OCI-LY3 (cell line): ENCODE data around the gene DHX38.

Experiments
- H2AFZ ChIP-seq: fragments of 200-600, 300-600 bp; shearing (Covaris generic); 2 replicates; pipeline ENCODE4 v1.6.0; 2014; ENCODE audit warnings: antibody characterized with exemption, low read depth, low read length
- H3K27ac ChIP-seq: fragments of 200-600, 300-600 bp; sonication (generic); 2 replicates; pipeline ENCODE4 v1.5.1; 2014; ENCODE audit warnings: mild to moderate bottlenecking, low read length, moderate library complexity, mixed read lengths
- H3K27me3 ChIP-seq: fragments of 200-600, 300-600 bp; sonication (generic); 2 replicates; pipeline ENCODE4 v1.6.1; 2014; ENCODE audit warnings: low read depth, low read length, mixed read lengths
- H3K36me3 ChIP-seq: fragments of 200-600, 300-600 bp; sonication (generic); replicated peaks from 2 replicates; pipeline ENCODE3; 2014; ENCODE audit warnings: low read depth, low read length, mixed read lengths
- H3K4me1 ChIP-seq: fragments of 300-600, 200-600 bp; sonication (generic); 2 replicates; pipeline ENCODE4 v1.6.1; 2014; ENCODE audit warnings: low read length, mixed read lengths
- H3K4me2 ChIP-seq: fragments of 200-600, 300-600 bp; sonication (generic); 2 replicates; pipeline ENCODE4 v1.6.1; 2014; ENCODE audit warnings: low read length, mixed read lengths
- H3K4me3 ChIP-seq: fragments of 300-600, 200-600 bp; sonication (generic); 2 replicates; pipeline ENCODE4 v1.5.1; 2014; ENCODE audit warnings: antibody characterized with exemption, mild to moderate bottlenecking, low read length, moderate library complexity
- H3K79me2 ChIP-seq: fragments of 300-600, 200-600 bp; shearing (Covaris generic); 2 replicates; pipeline ENCODE4 v1.6.1; 2014; ENCODE audit warnings: mild to moderate bottlenecking, low read length, mixed read lengths
- H3K9ac ChIP-seq: fragments of 300-600, 200-600 bp; shearing (Covaris generic); 2 replicates; pipeline ENCODE4 v1.6.0; 2014; ENCODE audit warnings: mild to moderate bottlenecking, low read length, moderate library complexity
- H3K9me3 ChIP-seq: fragments of 200-600, 300-600 bp; shearing (Covaris generic); 2 replicates; pipeline ENCODE4 v1.6.1; 2014; ENCODE audit warnings: low read length, mixed read lengths; ENCODE audit not compliant: insufficient read depth
- H4K20me1 ChIP-seq: fragments of 200-600, 300-600 bp; sonication (generic); 2 replicates; pipeline ENCODE4 v1.6.1; 2016; ENCODE audit warnings: low read length, mixed read lengths; ENCODE audit not compliant: insufficient read depth
- CTCF ChIP-seq: fragments of 200-600, 300-600 bp; sonication (generic); IDR thresholded peaks from 2 replicates; pipeline ENCODE4 v1.5.1; 2014; ENCODE audit warnings: antibody characterized with exemption, low read length, low read depth
- EZH2phosphoT487 ChIP-seq: fragments of 200-600 bp; shearing (Covaris generic); IDR thresholded peaks from 2 replicates; pipeline ENCODE4 v1.6.1; 2018; ENCODE audit warnings: antibody characterized with exemption, mixed run types, low read depth

The DHX38 gene

GRCh38 chr16:72108353-72109102 is 14.9 kb downstream of the DHX38 start:
- Histone ChIP-seq H3K4me2 (no peak overlapping the region), H4K20me1 (no peaks in the 10 kb centered on the region), H3K79me2 (no peaks in the 10 kb centered on the region), H3K27me3 (no peaks in the 10 kb centered on the region), H3K9me3 (no peaks in the 10 kb centered on the region), H3K36me3 (peaks cover 68% of the 10 kb centered on the region), H3K4me3 (no peak overlapping the region), H3K27ac (no peak overlapping the region), H3K9ac (no peak overlapping the region), H3K4me1 (no peaks in the 10 kb centered on the region), H2AFZ (no peak overlapping the region)
- TF ChIP-seq CTCF: no peak
- no peak for TF ChIP-seq EZH2phosphoT487

- Histone ChIP-seq H3K4me2 (no peak overlapping the region), H3K9me3 (no peaks in the 10 kb centered on the region), H3K79me2 (no peaks in the 10 kb centered on the region), H3K9ac (no peak overlapping the region), H3K27ac (no peak overlapping the region), H3K27me3 (no peaks in the 10 kb centered on the region), H4K20me1 (no peaks in the 10 kb centered on the region), H3K36me3 (peaks cover 61% of the 10 kb centered on the region), H2AFZ (no peak overlapping the region), H3K4me1 (no peaks in the 10 kb centered on the region), H3K4me3 (no peak overlapping the region)
- no peak for TF ChIP-seq EZH2phosphoT487
- no peak for TF ChIP-seq CTCF
Observed at GRCh38 chr16:72109300-72109699, 15.7 kb downstream of the DHX38 start.

GRCh38 chr16:72109966-72110530 is 16.4 kb downstream of the DHX38 start:
- Histone ChIP-seq H3K4me2 (no peak overlapping the region), H3K36me3 (peaks cover 55% of the 10 kb centered on the region), H3K9me3 (no peaks in the 10 kb centered on the region), H3K79me2 (no peaks in the 10 kb centered on the region), H4K20me1 (no peaks in the 10 kb centered on the region), H3K9ac (no peak overlapping the region), H3K4me3 (no peak overlapping the region), H3K4me1 (no peaks in the 10 kb centered on the region), H3K27me3 (no peaks in the 10 kb centered on the region), H2AFZ (no peak overlapping the region), H3K27ac (no peak overlapping the region)
- no peak for TF ChIP-seq EZH2phosphoT487
- no peak for TF ChIP-seq CTCF

GRCh38 chr16:72110662-72111615 is 17.3 kb downstream of the DHX38 start:
- Histone ChIP-seq H3K9me3 (no peaks in the 10 kb centered on the region), H3K4me1 (no peaks in the 10 kb centered on the region), H3K4me2 (no peak overlapping the region), H3K79me2 (no peaks in the 10 kb centered on the region), H3K36me3 (peaks cover 47% of the 10 kb centered on the region), H3K27ac (no peak overlapping the region), H2AFZ (no peak overlapping the region), H3K9ac (no peak overlapping the region), H3K4me3 (no peak overlapping the region), H3K27me3 (no peaks in the 10 kb centered on the region), H4K20me1 (no peaks in the 10 kb centered on the region)
- TF ChIP-seq EZH2phosphoT487 (no peak), CTCF (no peak)
